ENCODE results near the gene FOXO6. TPM values are rescaled to one million over a fixed set of nuclear protein-coding genes. Genes with fewer than 3 reads are reported as not detected.

Gene FOXO6
- total and polyA plus RNA-seq, 2 donors from 2014 or later = 0.47 to 1.0 TPM

GRCh38 chr1:41338820-41339219 is 22.4 kb upstream of the FOXO6 start:
- Histone ChIP-seq H3K9ac (ENCODE audit: low read length in 3 of 3) (no peak overlapping the region), H3K36me3 (ENCODE audit: control insufficient read depth in 2 of 3, insufficient read depth in 3 of 3, low read length in 3 of 3) (no peaks in the 10 kb centered on the region), H3K27ac (ENCODE audit: low read depth in 2 of 2, low read length in 2 of 2) (no peak overlapping the region), H3K4me3 (ENCODE audit: low read length in 3 of 3) (no peak overlapping the region), H3K4me1 (ENCODE audit: control insufficient read depth in 2 of 3, insufficient read depth in 2 of 3, low read depth in 1 of 3, low read length in 3 of 3) (no peaks in the 10 kb centered on the region), H3K9me3 (ENCODE audit: control insufficient read depth in 2 of 3, insufficient read depth in 1 of 3, low read length in 3 of 3) (peaks cover 0 to 5% (median 1%) of the 10 kb centered on the region in 3 donors), H3K27me3 (ENCODE audit: control insufficient read depth, insufficient read depth, low read length) (no peaks in the 10 kb centered on the region)
- DNase-seq = no peak
- intact Hi-C loops (cut with DNase I) = no loop called here
- TF ChIP-seq CTCF (IDR thresholded peaks at IDR 0.05; ENCODE audit: borderline replicate concordance, extremely low read depth, insufficient read depth) = no peak
- FAIRE-seq = no peak

GRCh38 chr1:41340655-41341364 is 20.4 kb upstream of the FOXO6 start:
- Histone ChIP-seq H3K9me3 (ENCODE audit: control insufficient read depth in 2 of 3, insufficient read depth in 1 of 3, low read length in 3 of 3) (peaks cover 0 to 5% (median 1%) of the 10 kb centered on the region in 3 donors), H3K27me3 (ENCODE audit: control insufficient read depth, insufficient read depth, low read length) (no peaks in the 10 kb centered on the region), H3K9ac (ENCODE audit: low read length in 3 of 3) (no peak overlapping the region), H3K4me3 (ENCODE audit: low read length in 3 of 3) (no peak overlapping the region), H3K27ac (ENCODE audit: low read depth in 2 of 2, low read length in 2 of 2) (no peak overlapping the region), H3K4me1 (ENCODE audit: control insufficient read depth in 2 of 3, insufficient read depth in 2 of 3, low read depth in 1 of 3, low read length in 3 of 3) (no peaks in the 10 kb centered on the region), H3K36me3 (ENCODE audit: control insufficient read depth in 2 of 3, insufficient read depth in 3 of 3, low read length in 3 of 3) (no peaks in the 10 kb centered on the region)
- DNase-seq (no peak), FAIRE-seq (no peak)
- intact Hi-C loops (cut with DNase I) = no loop called here
- TF ChIP-seq CTCF (IDR thresholded peaks at IDR 0.05; ENCODE audit: borderline replicate concordance, extremely low read depth, insufficient read depth) = no peak

GRCh38 chr1:41341365-41341683 is 19.9 kb upstream of the FOXO6 start:
- no peaks in the 10 kb centered on the region for H3K27me3 ChIP-seq (ENCODE audit: control insufficient read depth, insufficient read depth, low read length)
- no peak for TF ChIP-seq CTCF (IDR thresholded peaks at IDR 0.05; ENCODE audit: borderline replicate concordance, extremely low read depth, insufficient read depth)
- H3K9me3 ChIP-seq (ENCODE audit: control insufficient read depth in 2 of 3, insufficient read depth in 1 of 3, low read length in 3 of 3) = peaks cover 0 to 5% (median 1%) of the 10 kb centered on the region in 3 donors
- H3K27ac ChIP-seq (ENCODE audit: low read depth in 2 of 2, low read length in 2 of 2) = no peak overlapping the region
- no peak overlapping the region for H3K4me3 ChIP-seq (ENCODE audit: low read length in 3 of 3)
- H3K36me3 ChIP-seq (ENCODE audit: control insufficient read depth in 2 of 3, insufficient read depth in 3 of 3, low read length in 3 of 3) = no peaks in the 10 kb centered on the region
- DNase-seq (no peak), FAIRE-seq (no peak)
- no peaks in the 10 kb centered on the region for H3K4me1 ChIP-seq (ENCODE audit: control insufficient read depth in 2 of 3, insufficient read depth in 2 of 3, low read depth in 1 of 3, low read length in 3 of 3)
- H3K9ac ChIP-seq (ENCODE audit: low read length in 3 of 3) = no peak overlapping the region
- intact Hi-C loops (cut with DNase I) = no loop called here

Data from kidney (tissue), 14 donors.